Inferior parietal cortex (tissue), 1 donor: ENCODE results near the gene GRK4.
"Not testable (repeated sequence)": the region's sequence is repeated elsewhere in the genome, so short reads cannot be mapped to it uniquely, and the experiment has no call there.

Experiments used
- DNase-seq: peaks from one replicate; pipeline ENCODE4 v3.0.0-alpha.2; 2016; ENCODE audit errors: extremely low spot score

GRK4 gene

DNA sequence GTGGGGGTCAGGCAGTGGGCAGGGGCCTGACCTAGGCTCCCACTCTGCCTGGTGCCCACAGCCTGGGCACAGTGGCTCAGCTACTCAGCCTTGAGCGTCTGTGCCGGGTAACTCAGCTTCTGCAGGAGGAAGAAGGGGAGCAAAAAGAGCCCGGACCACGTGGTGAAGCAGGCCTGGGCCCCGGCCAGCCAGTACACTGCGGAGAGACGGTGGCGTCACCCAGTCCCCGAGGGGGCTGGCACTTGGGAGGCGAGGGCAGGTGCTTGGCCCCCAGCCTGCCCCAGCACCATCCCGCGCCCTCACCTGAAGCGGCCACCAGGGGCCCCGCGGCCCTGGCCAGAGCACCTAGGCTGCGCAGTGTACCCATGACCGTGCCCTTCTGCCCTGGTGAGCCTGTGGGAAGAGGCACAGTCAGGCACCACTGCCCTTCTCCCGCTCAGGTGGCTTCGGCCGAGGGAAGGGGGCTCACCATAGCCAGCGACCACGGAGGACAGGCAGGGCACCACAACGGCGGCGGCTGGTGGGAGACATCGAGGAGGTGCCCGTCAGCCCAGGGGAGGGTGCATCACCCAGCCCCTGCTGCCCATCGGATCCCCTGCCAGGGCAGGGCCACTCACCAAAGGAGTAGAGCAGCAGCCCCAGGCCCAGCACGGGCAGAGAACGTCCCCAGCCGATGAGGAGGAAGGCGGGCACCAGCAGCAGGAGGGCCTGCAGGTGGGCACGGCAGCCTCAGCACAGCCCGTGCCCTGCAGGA, 32.4 kb upstream of the GRK4 start:
- no peak for DNase-seq

DNA sequence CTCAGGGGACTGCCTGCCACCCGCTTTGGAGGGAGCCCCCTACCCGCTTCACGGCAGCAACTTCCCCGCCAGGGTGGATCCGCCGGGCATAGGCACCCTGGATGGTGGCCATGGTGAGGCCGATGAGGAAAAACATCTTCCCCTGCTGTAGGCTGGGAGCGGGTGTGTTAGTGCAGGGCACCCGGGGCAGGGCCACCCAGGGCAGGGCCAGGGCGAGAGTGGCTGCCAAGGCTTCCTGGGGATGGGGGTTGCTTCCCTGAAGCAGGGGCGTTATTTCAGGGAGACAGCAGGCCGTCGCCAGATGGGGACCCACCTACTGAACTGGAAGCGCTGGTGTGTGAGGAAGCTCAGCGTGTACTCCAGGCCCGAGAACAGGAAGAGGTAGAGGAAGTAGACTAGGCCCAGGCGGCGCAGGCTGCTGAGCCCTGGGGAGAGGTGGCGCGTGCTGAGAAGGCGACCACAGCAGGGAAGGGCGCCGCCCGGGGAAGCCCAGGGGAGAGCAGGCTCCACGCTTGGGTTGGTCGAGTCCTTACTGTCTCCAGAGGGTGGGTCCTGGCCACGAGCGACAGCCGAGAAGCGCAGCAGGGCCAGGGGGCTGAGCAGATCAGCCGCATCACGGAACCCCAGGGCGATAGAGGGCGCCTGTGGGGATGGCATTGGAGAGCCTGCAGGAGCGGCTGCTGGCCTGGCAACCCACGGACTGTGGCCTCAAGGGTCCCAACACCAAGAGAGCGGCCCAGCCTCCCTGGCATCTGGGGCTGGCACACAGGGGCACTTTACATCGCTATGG, 31.7 kb upstream of the GRK4 start:
- DNase-seq = no peak

DNA sequence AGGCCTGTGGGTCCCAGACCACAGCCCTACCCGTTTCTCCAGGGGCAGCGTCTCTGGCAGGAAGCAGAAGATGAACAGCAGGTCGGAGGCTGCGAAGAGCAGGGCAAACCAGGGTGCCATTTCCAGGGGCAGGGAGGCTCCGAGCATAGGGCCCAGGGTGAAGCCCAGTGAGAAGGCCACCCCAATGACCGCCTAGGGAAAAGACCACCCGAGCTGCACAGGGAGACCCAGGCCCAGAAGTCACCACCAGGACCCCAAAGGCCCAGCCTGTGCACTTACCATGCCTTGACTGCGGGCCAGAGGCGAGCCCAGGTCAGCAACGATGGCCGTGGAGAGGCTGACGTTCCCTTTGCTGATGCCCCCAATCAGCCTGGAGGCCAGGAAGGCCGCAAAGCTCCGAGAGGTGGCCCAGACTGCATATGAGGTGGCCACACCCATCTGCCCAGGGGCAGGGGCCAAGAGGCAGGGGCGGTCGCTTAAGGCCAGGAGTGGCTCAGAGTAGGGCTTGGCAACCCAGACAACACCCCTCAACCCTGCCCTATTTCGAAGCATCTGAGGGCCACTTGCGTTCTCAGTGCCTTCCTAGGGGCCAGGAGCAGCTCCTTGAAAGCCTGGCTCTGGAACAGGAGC, 30.9 kb upstream of the GRK4 start:
- DNase-seq = no peak

- no peak for DNase-seq
Measured at GRCh38 chr4:2932951-2933565, 30.3 kb upstream of the GRK4 start.

DNA sequence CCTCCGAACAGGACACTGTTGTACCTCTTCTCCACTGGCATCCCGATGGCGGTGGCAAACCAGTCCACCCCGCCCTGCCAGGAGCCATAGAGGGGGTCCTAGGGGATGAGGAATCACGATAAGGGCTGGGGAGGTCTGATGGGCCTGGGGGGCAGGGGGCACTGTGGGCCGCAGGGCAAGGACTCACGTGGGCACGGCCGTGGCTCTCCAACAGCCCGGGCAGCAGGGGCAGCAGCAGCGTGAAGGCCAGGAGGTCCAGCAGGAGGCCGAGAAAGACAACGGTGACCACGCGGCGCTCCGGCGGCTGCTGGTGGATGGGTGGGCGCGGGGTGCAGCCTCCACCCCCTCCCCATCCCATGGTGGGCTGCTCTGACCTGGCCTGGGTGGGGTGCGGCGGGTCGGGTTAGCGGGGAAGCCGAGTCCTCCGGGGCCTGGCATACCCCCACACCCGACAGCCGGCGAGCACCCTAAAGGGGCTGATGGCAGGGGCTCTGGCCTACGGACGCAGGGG, 29.8 kb upstream of the GRK4 start:
- no peak for DNase-seq

- no peak for DNase-seq
Measured at GRCh38 chr4:2934077-2934812, 29.1 kb upstream of the GRK4 start.

DNA sequence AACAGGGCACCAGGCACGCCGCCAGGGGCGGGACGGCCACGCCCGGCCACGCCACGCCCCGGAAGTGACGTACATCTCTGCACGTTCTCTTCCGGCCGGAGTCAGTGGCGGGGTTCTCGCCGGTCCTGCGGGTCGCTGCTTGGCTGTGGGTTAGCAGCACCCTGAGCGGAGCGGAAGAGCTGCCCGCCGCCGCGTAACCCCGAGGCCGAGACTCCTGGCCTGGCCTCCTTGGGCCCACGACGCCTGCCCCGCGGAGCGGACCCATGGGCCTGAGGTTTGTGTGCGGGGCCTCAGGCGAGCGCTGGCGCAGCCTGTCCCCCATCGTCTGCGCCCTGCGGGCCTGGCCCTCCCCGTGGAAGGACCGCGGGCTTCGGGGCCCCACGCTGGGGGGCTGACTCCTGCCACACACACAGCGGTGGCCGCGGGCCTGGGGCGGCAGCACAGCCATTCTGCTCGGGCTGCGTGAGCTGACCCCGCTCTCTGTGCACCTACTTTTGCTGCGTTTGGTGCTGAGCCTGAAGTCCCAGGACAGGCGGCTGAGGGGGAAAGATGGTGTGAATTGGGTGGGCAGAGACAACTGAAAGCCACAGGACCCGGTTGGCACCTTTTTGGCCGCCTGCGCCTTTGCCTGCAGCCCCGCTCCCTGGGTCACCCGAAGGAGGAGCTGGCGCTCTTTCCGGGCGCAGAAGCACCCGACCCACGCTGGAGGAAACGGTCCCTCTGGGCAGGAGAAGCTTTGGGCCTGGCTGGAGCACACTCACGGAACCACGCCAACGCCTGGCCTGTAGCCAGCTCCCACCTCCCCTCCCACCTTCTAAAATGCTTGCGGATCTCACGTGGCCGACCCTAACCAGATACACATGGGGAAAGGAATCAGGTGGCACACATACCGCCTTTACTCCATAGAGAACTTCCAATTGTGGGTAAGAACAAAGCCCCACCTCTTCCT, 28.3 kb upstream of the GRK4 start:
- peak; percentile 90 for DNase-seq

DNA sequence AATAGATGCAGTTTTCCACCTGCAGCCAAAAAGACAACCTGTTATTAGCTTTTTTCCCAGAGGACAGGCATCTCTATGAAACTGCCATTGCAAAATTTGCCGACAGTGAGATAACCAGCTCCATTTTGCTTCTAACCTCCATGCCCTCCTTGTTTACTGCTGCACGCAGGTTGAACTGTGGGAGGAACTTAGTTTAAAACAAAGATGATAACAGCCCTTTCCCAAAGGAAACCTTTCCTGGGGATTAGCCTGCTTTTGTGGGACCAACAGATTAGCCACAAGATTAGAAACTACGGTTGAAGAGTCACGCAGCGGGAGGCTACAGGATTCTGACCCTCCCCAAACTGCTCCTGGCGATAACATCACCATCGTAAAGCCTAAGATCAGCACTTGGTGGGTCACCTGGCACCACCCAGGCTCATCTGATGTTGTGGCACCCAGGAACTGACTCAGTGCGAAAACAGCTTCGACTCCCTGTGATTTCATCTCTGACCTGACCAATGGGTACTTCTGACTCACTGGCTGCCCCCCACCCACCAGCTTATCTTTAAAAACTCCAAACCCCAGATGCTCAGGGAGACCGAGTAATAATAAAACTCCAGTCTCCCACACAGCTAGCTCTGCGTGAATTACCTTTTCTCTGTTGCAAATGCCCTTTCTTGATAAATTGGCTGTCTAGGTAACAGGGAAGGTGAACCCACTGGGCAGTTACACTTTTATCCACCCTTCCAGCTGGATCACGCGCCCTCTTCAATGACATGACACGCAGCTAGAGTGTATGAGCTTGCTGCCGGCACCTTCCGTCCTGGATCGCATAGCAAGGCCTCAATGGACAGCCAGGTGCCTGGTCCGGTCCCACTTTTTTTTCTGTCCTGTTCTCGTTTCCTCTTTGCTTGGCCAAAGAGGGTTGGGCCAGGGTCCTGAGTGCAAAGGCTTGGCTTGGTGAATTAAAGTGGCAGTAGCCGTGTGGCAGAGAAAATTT, 27.3 kb upstream of the GRK4 start:
- DNase-seq = no peak

DNA sequence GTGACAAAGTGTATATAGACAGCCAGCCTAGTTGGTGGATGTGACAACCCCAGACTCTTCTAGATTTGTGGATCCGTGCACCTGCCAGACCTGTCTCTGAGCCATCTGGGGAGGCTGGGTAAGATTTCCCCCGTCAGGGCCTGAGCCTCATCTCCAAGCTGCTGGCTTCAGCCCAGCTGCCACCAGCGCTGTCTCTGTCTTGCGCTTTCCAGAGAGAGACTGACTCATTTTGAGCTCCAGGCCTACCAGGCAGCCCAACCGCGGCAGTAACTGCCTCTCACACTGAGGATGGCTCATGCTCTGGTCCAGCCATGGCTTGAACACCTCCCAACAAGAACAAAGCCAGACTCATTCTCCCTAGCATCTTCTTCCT, 26.6 kb upstream of the GRK4 start:
- DNase-seq = no peak

DNA sequence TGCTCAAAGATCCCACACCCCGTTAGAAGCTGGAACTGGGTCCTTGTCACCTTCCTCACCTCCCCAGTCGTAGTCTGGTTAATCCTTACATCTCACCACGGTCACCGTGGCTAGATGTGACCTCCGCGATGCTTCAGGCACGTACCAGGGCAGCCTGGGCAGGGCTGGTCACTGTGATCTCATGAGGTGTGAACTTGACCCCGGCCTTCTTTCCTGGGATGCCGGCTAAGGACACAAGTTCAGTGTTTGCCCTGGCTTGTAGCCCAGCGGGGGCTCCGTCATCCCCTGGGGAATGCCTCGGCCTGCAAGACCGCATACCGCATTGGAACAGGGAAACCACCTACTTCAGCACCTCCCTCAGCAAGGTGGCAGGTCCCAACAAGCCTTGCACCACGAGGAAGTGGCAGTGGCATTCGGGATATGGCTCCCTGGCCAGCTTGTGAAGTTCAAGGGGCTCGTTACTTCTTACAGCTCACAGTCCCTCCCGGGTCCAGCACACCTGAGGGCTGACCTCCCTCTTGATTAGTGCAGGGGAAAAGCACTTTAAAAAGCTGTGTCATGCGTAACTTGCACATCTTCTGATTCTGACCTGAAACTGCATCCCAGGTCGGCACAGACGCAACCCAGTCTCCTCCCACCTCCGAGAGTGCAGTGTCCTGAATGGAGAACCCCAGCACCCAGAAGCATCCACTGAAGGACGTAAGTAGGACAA, 26.1 kb upstream of the GRK4 start:
- no peak for DNase-seq

DNA sequence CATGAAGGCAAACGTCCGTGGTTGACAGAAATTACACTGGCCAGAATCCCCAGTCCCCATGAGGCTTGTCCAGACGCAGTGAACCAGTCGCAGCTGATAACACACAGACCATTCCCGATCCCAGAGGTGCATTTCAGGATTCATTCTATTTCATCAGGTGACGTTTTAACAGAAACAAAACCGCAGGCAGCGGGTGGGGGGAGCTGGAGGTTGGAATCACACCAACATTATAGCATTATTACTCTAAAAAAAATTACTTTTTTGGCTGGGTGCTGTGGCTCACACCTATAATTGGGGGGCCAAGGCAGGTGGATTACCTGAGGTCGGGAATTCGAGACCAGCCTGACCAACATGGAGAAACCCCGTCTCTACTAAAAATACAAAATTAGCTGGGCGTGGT, 25.4 kb upstream of the GRK4 start:
- no peak for DNase-seq

DNA sequence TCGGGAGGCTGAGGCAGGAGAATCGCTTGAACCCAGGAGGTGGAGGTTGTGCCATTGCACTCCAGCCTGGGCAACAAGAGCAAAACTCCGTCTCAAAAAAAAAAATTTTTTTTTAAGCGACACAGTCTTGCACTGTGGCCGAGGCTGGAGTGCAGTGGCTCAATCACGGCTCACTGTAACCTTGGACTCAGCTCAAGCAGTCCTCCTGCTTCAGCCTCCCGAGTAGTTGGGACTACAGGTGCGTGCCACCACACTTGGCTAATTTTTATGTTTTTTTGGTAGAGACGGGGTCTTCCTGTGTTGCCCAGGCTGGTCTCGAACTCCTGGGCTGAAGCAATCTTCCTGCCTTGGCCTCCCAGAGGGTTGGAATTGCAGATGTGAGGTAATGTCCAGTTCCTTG, 25.0 kb upstream of the GRK4 start:
- DNase-seq = not testable (repeated sequence)

DNA sequence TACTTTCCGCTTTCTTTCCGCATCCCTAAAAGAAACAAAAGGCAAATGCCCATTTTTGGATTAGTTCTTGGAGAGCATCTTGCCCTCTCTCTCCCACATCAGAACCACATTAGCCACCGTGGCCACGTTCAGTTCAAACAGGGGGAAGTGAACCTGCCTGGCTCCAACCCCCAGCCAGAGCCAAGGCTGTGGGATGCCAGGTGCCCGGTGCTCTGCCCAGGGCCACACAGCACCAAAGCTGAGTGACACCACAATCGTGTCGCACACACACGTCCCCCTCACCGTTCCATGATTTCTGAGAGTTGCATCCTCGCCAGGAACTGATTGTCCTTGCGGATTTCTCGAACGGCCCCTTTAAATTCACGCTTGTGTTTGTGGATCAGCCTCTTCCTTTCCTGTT, 24.5 kb upstream of the GRK4 start:
- no peak for DNase-seq

DNA sequence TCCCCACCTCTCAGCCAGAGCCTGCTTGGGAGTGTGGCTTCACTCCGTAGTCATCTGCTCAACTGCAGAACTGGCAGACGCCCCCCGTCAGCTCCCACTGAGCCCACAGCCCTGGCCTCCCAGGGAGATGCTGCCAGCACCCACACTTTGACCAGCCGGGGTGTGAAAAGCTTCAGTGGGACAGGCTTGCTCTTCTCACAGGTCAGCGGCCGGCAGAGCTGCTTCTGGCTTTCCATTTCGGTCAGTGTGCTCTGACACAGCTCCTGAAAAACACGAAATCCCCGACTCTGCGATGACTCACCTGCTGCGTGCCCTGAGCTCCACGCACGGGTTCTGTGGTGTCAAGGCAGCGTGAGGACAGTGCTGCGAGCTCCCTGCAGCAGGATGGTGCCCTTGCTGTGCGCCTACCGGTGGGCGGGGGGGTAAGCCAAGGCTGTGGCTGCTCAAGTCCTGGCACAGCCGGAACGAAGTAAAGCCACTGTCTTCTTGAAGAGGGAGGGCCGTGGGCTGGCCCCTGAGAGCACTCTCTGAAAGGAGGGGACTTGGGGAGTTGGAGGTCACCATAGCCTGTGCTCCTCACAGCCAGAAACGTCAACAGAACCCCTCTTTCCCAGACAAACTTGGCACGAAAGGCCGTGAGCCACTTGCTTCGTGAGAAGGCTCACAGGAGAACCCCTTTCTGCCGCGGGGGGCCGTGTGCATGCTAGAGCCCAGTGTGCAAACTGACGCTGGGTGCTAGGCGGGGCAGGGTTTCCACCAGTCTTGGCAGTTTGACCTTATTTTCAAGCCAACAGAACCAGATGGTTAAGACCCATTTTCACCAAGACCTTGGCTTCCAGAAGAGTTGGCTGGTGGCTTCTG, 23.8 kb upstream of the GRK4 start:
- DNase-seq = no peak

DNA sequence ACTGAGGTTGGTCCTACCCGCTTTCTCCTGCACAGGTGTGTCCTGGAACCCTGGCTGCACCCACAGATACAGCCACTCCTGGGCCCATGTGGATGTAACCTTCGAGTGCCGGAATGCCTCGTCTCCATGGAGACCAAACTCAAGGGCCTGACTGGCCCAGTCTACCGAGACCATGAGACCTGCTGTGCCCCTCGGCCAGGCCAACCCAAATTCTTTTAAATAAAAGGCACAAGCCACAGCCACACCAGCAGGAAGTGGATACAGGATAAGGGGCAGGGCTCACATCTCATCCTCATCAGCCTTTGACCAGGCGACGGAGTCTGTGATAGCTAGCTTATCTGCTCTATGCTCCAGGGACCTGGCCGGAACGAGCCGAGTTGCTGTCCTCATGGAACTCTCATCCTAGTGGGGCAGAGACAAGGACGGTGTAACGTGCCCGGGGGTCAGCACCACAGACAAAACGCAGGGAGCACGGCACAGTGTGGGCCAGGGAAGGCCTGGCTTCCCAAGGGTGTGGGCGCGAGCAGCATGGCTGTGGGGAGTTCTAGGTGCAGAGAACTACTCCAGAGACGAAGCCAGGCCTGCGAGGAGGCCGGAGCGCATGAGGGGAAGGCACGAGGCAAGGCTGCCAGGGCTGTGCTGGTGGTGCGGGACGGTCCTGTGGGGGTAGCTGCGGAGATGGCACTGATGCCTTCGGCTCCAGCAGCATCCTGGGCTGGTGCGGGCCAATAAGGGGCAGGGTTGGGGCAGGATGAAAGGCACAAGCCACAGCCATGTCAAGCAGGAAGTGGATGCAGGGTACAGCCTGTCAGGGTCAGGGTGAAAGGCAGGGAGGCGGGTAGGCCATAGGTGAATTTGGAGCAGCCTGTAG, 22.9 kb upstream of the GRK4 start:
- no peak for DNase-seq
